AG04449 (cell line): ENCODE results near the gene ZNF665.
"Not testable (repeated sequence)": the region's sequence is repeated elsewhere in the genome, so short reads cannot be mapped to it uniquely, and the experiment has no call there.

Experiments used
- CTCF ChIA-PET: fragments of 350-600 bp; formaldehyde crosslinking; extraction: SDS; loops from one replicate; lab custom pipeline; 2021; ENCODE audit warnings: antibody characterized with exemption; lab: Yijun Ruan, JAX
- POLR2A ChIA-PET: fragments of 400-600, 350-600 bp; formaldehyde crosslinking; extraction: SDS; loops from one replicate; lab custom pipeline; 2020; ENCODE audit warnings: antibody characterized with exemption, inconsistent platforms; lab: Yijun Ruan, JAX
- DNase-seq: peaks from one replicate; pipeline ENCODE4 v3.0.0-alpha.2; 2010; ENCODE audit warnings: low read depth, low spot score
- H3K4me3 ChIP-seq: 2 replicates; pipeline ENCODE4 v1.5.1; 2011; ENCODE audit warnings: low read depth, mild to moderate bottlenecking, control low read depth, low read length
- CTCF ChIP-seq: IDR thresholded peaks from one replicate; pipeline ENCODE4 v1.5.1; 2011; ENCODE audit warnings: mild to moderate bottlenecking, moderate library complexity, low read length, control low read depth, inconsistent platforms; ENCODE audit not compliant: insufficient read depth; ENCODE audit errors: missing control alignments

The ZNF665 gene

GRCh38 chr19:53132141-53132991 is 60.8 kb downstream of the ZNF665 start, which contains the start of gene ZNF415:
Gene ZNF415, minus strand, starts transcription at chr19:53132910. Its CDS starts 10,234 bp downstream, at chr19:53122676.
- TF ChIP-seq CTCF: no peak
- POLR2A ChIA-PET: no interaction called here
- CTCF ChIA-PET: no interaction called here
- no peak for DNase-seq
- peak within 1 kb of the TSS; percentile 78 for H3K4me3 ChIP-seq

GRCh38 chr19:53131727-53132126 is 61.4 kb downstream of the ZNF665 start:
- ChIA-PET CTCF (no interaction called here), POLR2A (no interaction called here)
- peak overlapping the region; percentile 78 for H3K4me3 ChIP-seq
- no peak for DNase-seq
- no peak for TF ChIP-seq CTCF

- no peak for TF ChIP-seq CTCF
- POLR2A ChIA-PET: no interaction called here
- DNase-seq: no peak
- H3K4me3 ChIP-seq: no peak overlapping the region; the same call in 1 of the 2 replicates
- CTCF ChIA-PET: no interaction called here
Measured at GRCh38 chr19:53131085-53131590, 62.0 kb downstream of the ZNF665 start.

GRCh38 chr19:53130506-53130905 is 62.7 kb downstream of the ZNF665 start:
- TF ChIP-seq CTCF: no peak
- H3K4me3 ChIP-seq: no peak overlapping the region
- no peak for DNase-seq
- ChIA-PET CTCF (no interaction called here), POLR2A (no interaction called here)

GRCh38 chr19:53126733-53127526 is 66.2 kb downstream of the ZNF665 start:
- DNase-seq, CTCF ChIA-PET, POLR2A ChIA-PET, H3K4me3 ChIP-seq: not testable (repeated sequence)

GRCh38 chr19:53123400-53123799 is 69.8 kb downstream of the ZNF665 start:
- POLR2A ChIA-PET: no interaction called here
- CTCF ChIA-PET: interaction anchor here (0.6 kb wide), 1 partner anchor 301 kb away, joined by 3 read pairs; no protein-coding TSS in a partner anchor
- no peak for DNase-seq
- no peak for TF ChIP-seq CTCF
- H3K4me3 ChIP-seq: no peak overlapping the region
